Hepatocyte (in vitro differentiated cells): ENCODE results near the gene MUSK.

Experiments used
- CTCF ChIP-seq: fragments of 200-600 bp; sonication (generic); IDR thresholded peaks from 2 replicates; pipeline ENCODE4 v1.5.1; 2016; ENCODE audit warnings: antibody characterized with exemption, mild to moderate bottlenecking; ENCODE audit not compliant: poor library complexity
- EZH2 ChIP-seq: fragments of 200-600 bp; sonication (generic); IDR thresholded peaks from 2 replicates; pipeline ENCODE4 v1.6.1; 2016; ENCODE audit warnings: antibody characterized with exemption, mild to moderate bottlenecking, borderline replicate concordance
- EZH2phosphoT487 ChIP-seq: fragments of 200-600 bp; sonication (generic); IDR thresholded peaks from one replicate; pipeline ENCODE4 v1.6.1; 2018; ENCODE audit warnings: antibody characterized with exemption, mild to moderate bottlenecking, low read depth, moderate library complexity; ENCODE audit not compliant: unreplicated experiment, severe bottlenecking

- TF ChIP-seq CTCF (no peak), EZH2 (no peak), EZH2phosphoT487 (no peak)
These were observed 130.8 kb downstream of the MUSK start for GRCh38 chr9:110799396-110799795.
